ENCODE results near the gene TPRG1L.

TPRG1L gene

DNA sequence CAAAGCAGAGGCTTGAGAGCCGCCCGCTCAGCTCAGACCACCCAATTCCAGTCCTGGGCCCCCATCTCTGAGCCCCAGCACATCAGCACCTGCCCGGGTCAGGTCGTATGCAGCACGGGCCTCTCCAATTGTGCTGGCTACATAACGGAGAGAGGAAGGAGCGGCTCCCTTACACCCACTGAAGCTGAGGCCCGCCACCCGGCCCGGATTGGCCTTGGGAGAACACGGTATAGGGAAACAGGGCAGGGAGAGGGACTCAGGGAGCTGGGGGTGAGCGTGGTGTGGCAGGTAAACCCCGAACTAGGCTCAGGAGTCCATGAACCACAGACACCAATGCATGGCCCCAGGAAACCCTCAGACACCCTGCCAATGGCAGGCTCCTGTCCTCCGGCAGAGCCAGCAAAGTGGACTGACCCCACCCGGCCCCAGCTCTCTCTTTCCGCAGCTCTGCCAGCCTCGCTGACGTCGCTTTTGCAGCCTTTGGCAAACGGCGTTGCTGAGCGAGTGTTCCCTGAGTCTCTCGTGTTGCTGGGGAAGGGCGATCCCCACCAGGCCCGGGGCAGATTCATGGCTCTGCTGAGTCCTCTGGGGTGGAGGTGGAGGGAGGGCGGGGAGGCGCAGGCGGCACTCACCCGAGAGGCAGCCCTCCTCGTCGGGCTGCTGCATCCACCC, 30.0 kb upstream of the TPRG1L start:
- no peak for DNase-seq

- DNase-seq = no peak
Measured at GRCh38 chr1:3595949-3596348, 28.9 kb upstream of the TPRG1L start.

DNA sequence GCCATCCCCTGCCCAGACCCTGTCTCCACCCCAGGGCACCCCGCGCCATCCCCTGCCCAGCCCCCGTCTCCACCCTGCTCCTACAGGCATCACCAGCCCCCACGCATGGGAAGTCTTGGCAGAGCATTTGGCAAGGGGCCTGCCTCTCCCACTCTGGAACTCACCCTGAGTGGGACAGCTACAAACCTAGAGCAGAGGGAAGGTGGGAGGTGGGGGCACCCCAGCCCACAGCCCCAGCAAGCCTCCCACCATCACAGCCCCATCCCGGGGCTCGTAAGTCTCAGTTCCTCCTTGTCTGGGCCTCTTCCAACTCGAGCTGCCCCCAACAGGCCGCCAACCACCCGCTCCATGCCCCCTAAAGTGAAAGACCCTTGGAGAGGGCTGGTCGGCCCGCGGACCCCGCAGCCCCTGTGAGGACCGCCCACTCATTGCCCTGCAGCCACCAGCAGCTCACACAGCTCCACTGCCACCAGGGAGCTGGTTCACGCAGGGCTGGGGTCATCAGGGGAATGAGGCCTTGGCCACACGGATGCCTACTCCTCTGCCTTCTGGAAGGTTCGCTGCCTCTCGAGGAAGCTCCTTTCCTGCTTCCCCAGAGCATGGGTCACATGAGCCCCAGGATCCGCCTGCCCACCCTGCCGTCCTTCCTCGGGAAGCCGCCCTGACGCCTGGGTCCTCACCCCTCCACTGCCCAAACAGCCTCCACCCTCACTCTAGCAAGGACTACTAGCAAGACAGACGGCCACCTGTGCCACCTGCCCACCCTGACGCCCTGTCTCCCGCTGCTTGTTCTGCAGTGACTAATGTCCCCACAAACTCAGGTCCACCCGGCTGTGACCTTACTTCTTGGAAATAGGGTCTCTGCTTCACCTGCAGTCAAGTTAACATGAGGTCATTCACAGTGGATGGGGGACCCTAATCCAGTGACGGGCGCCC, 27.9 kb upstream of the TPRG1L start:
- no peak for DNase-seq

DNA sequence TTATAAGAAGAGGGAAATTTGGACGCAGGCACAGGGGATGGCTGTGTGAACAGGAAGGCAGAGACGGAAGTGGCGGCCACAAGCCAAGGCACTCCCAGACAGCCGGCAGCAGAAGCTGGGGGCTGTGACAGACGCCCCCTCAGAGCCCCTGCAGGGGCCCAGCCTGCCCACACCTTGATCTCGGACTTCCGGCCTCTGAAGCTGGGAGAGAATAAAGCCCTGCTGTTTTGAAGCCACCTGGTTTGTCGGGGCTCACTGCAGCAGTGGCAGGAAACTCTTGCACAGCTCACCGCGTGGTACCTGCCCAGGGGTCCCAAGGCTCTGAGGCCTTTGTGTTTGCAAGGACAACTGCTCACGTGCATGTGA, 27.2 kb upstream of the TPRG1L start:
- peak; percentile 20 to 38 for DNase-seq

GRCh38 chr1:3598051-3598491, 26.7 kb upstream of the TPRG1L start:
- DNase-seq = no peak

DNA sequence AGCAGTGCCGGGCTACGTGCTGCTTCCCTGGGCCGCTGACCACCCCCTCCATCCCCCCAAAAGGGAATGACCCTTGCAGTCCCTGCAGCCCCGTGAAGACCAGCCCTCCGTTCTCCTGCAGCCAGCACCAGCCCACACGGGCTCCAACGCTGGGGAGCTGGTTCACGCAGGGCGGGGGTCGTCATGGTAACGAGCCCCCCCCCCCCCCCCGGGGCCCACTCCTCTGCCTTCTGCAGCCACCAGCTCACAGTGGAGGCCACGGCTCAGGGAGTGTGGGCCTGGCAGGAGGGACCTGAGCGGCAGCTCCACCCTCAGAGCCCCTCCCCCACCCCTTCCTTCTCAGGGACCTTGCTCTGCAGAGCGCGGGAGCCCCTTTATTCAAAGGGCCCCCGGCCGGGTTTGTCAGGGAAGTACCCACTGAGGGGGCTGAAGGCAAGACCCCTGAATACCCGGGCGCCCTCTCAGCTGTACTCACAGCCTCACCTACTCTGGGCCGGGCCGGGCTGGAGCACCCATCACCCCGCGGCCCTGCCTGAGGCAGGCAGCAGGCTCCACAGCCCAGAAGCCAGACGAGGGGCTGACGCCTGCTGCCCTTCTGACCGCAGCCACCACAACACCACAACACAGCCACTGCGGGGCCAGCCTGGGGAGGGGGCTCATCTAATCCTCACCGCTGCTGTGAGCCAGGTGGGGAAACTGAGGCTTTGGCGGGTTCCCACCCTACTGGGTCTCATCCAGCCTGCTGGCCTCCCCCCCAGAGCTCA, 26.1 kb upstream of the TPRG1L start:
- DNase-seq = no peak

GRCh38 chr1:3599286-3599811, 25.5 kb upstream of the TPRG1L start:
- no peak for DNase-seq

DNA sequence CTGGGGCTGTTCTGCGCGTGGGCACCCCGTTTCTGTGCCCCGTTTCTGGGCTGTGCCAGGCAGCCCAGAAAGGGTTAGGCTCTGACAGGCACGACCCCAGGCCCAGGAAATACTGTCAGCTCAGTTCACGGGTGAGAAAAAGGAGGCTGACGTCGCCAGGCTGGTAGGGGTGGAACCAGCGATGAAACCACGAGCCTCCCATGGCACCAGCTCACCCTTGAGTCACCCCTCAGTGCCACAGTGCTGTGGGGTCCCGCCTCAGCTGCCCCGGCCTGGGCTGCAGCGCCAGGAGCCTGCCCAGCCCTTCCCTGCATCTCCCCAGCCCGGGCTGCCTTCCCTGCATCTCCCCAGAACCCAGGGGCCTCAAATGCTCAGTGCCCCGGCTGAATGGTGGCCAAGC, 25.0 kb upstream of the TPRG1L start:
- DNase-seq = no peak

DNA sequence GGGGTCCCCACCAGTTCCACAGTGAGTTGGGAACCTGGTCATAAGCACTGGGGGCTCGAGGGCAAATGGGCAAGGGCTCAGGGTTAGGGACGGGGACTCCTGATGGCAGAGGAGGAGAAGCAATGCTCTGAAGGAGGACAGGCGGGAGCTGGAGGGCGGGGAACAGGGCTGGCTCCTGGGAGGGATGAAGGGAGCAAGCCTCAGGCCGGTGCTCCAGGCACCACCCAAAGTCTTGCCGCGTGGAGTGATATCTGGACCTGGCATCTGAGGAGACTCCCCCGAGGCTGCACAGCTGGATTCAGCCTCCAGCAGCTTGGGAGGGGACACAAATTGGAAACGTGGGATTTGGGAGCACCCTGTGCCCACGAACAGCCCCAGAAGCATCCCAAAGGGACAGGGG, 24.5 kb upstream of the TPRG1L start:
- no peak for DNase-seq

GRCh38 chr1:3601743-3602142, 23.1 kb upstream of the TPRG1L start:
- DNase-seq = no peak

DNA sequence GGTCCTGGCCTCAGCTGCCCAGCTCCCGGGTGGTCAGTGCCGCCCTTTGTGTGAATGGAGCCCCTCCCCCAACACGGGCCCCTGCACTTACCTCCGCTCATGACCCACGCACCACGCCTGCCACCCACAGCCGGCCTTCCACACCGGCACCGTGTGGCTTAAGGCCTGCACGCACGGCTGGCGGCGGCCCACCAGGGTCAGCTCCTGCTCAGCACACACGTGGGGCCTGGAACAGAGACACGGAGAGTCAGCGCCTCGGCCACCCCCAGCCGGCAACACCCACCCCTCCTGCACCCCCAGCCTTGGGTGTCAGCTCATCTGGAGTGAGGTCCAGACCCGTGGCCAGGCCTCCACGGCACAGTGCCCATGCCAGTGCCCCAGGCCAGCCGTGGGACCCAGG, 22.4 kb upstream of the TPRG1L start:
- DNase-seq = no peak

DNA sequence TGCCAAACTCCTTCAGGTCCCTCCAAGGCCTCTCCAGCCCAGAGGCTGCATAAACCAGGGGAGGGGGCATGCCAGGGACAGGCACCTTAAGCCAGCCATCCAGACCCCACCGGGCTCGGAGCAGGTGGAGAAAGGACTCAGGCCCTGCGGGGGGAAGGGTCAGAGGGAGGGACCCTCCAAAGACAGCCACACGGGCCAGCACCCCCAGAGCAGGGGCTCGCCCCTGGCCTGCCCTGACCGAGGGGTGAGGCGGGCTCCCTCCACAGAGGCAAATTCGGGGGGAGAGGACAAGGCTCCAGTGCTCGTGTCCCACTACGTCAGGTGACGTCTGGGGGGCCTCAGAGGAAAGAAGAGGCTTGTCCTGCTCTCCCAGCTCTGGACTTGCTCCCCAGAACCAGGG, 21.7 kb upstream of the TPRG1L start:
- no peak for DNase-seq

DNA sequence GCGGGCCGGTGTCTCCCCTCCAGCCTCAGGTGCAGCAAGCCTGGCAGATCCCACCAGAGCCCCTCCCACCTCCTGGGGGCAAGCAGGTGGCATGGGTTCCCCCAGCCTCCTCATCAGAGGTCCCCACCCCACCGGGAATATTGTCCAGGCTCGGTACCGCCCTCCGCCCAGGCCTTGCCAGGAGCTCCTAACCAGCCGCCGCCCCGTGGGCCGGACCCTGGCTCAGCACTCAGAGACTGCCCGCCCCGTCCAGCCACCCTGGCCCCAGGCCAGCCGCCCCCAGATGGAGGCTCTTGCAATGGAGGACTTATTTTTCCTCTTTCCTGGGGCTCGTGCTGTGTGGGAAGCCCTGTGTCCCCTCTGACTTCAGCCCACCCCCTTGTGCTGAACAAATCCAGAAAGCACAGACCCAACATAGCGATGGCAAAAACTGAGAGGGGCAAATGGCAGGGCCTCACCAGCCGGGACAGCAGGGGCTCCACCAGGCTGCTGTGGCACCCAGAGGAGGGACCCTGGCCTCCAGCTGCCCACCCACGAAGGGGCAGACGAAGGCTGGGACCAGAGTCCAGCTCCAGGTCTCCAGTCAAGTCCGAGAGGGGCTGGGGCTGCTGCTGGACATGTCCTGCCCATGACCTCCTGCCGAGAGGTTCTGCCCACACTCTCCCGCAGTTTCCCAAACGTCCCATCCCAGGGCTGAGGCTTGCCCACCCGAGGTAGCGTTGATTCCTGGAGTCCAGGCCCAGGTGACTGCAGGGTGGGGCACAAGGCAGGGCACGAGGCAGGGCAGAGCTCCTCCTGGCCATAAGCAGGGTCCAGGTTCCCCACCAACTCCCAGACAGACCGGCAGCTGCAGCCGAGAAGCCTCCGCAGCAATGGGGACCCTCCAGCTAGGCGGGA, 21.0 kb upstream of the TPRG1L start:
- DNase-seq = no peak

GRCh38 chr1:3604468-3604974, 20.3 kb upstream of the TPRG1L start:
- DNase-seq = no peak

DNA sequence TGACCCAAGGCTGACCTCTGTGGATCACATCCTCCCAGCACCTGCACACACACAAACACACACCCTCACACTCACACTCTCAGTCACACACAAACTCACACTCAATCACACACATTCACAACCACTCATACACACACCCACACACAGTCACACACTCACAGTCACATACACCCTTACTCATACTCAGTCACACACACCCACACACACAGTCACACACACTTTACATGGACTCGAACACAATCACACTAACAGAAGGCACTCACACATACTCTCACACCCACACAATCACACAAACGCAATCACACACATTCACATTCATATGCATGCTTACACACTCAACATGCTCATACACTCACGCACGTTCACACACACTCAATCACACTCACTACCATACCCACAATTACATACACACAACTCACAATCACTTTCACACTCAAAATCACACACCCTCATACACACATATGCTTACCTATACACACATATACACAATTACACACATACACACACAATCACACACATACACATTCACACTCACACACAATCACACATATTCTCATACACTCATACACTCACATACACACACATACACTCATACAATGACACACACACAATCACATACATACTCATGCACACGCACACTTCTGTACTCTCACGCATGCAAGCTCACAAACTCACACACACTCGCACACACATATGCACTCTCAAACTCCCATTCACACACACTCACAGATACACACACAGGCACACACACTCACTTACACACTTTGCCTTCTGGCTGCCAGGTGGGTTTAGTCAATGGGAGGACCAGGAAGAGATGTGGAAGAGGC, 19.6 kb upstream of the TPRG1L start:
- no peak for DNase-seq

GRCh38 chr1:3606779-3607702, 17.8 kb upstream of the TPRG1L start:
- DNase-seq = no peak

- no peak for DNase-seq
Measured at GRCh38 chr1:3607703-3608065, 17.1 kb upstream of the TPRG1L start.

GRCh38 chr1:3608154-3608553, 16.7 kb upstream of the TPRG1L start:
- no peak for DNase-seq

DNA sequence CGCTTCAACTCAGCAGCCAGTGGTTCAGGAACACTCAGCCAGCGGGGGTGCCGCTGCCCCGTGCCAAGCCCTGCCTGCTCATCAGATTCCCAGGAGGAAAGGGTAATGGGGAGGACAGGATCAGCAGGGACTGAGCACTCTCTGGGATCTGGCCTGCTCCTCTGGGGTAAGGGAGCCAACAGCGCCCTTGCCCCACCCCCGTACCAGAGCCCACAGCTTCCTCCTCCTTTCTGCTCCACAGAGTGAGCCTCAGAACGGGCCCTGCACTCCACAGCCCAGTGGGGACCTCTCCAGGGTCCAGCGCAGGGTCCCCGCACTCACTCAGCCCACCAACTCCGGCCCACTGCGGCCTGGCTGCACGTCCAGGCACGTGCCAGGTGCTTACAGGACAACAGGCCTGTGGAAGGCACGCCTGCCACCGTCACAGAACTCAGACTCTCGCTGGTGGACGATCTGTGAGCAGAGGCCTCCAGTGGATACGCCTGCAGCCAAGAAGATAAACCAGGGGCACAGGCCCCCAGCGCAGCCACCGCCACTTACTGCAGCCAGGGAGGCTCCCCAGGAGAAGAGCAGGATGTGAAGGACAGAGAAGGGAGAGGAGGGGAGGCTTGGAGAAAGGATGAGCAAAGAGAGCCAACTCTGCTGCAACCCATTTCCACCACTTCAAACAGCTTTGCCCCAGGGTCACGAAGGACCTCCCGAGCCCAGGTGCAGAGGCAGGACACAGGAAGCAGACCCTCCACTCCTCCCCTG, 15.6 kb upstream of the TPRG1L start:
- DNase-seq = no peak

Data from CD4-positive, alpha-beta T cell treated with Interleukin-4 for 1 hour (primary cell).